Naive thymus-derived CD8-positive, alpha-beta T cell (primary cell): ENCODE results near the gene STAT2. TPM values are rescaled to one million over a fixed set of nuclear protein-coding genes. Genes with fewer than 3 reads are reported as not detected.

Source experiments
- ATAC-seq, 2 donors: fragments of 150-1000 bp; cut with Tn5 transposase in 1 of 2; sonication (Bioruptor Pico), chemical (Tn5 transposase) in 1 of 2; 1 replicate in 1 of 2; 2 replicates in 1 of 2; pipeline ENCODE4 v1.10.0; 2021; ENCODE audit warnings: mild to moderate bottlenecking in 2 of 2, moderate library complexity in 2 of 2
- POLR2A ChIA-PET: fragments of 350-600 bp; sonication (Branson Sonifier 250); formaldehyde crosslinking; loops from one replicate; lab custom pipeline; 2021; ENCODE audit warnings: antibody characterized with exemption; lab: Charles Lee
- DNase-seq, 10 donors: peaks; one replicate each; pipeline versions ENCODE4 v3.0.0 to v3.0.0-alpha.2; 2020 to 2022
- H3K27ac Mint-ChIP-seq, 10 donors: one replicate each; pipeline ENCODE4 v1.8.0; 2020 to 2022; ENCODE audit warnings: mild to moderate bottlenecking in 10 of 10, mixed read lengths in 10 of 10, moderate library complexity in 4 of 10, inconsistent platforms in 1 of 10
- H3K27me3 Mint-ChIP-seq, 5 donors: one replicate each; pipeline ENCODE4 v1.8.0; 2021 to 2022; ENCODE audit warnings: mixed read lengths in 5 of 5
- H3K36me3 Mint-ChIP-seq, 3 donors: one replicate each; pipeline ENCODE4 v1.8.0; 2020 to 2022; ENCODE audit warnings: mixed read lengths in 3 of 3, mild to moderate bottlenecking in 2 of 3, inconsistent platforms in 1 of 3
- H3K4me1 Mint-ChIP-seq, 4 donors: one replicate each; pipeline ENCODE4 v1.8.0; 2021 to 2022; ENCODE audit warnings: mixed read lengths in 4 of 4
- H3K4me3 Mint-ChIP-seq, 10 donors: one replicate each; pipeline ENCODE4 v1.8.0; 2020 to 2022; ENCODE audit warnings: mild to moderate bottlenecking in 10 of 10, mixed read lengths in 10 of 10, moderate library complexity in 6 of 10, inconsistent platforms in 1 of 10
- H3K9me3 Mint-ChIP-seq, 9 donors: one replicate each; pipeline ENCODE4 v1.8.0; 2020 to 2022; ENCODE audit warnings: mixed read lengths in 9 of 9, mild to moderate bottlenecking in 3 of 9, inconsistent platforms in 1 of 9, moderate library complexity in 1 of 9
- polyA plus RNA-seq, 3 donors: library from polyadenylated mRNA; unstranded; fragments of 300-500 nt; fragmentation: Illumina TruSeq; gene quantifications; one replicate each; pipeline ENCODE4 v1.2.3, GENCODE V29; 2021
- total RNA-seq, 8 experiments: library from RNA in 2 of 8; stranded (reverse) in 2 of 8; gene quantifications; one replicate each; pipeline ENCODE4 v1.2.3 and lab custom pipeline; 2021 to 2026

The STAT2 gene
- total and polyA plus RNA-seq, 5 experiments from 2014 or later, result 61.7 to 165 (median 68.1) TPM

DNA sequence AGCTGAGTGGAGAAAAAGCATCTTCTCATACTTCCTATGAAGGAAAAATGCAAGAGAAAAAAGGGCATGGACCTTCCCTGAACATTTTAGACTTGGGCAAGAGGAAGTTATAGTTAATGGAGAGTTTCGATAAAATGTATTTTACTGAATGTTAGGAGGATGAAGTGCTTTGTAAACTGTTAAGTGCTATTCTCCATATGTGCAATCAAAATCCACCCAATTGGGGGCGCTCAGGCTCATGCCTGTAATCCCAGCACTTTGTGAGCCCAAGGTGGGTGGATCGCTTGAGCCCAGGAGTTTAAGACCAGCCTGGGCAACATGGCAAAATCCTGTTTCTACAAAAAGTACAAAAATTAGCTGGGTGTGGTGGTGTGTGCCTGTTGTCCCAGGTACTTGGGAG is 42.2 kb downstream of the STAT2 start:
- Mint-ChIP-seq H3K4me1 (peaks cover 5 to 18% (median 17%) of the 10 kb centered on the region in 4 donors), H3K4me3 (peak overlapping the region in 1 of 10 donors; percentile 48), H3K27me3 (no peaks in the 10 kb centered on the region), H3K9me3 (no peaks in the 10 kb centered on the region), H3K36me3 (peaks cover 0 to 44% (median 0%) of the 10 kb centered on the region in 3 donors), H3K27ac (peak overlapping the region in 5 of 10 donors; percentile 2 to 63 (median 40))
- ATAC-seq, result no peak
- no peak for DNase-seq
- POLR2A ChIA-PET, result interaction anchor here (0.6 to 4.0 kb wide), 4 partner anchors 12 to 41 kb away, joined by 6 to 53 read pairs (median 18); partner anchors contain the start of genes PAN2 and STAT2

DNA sequence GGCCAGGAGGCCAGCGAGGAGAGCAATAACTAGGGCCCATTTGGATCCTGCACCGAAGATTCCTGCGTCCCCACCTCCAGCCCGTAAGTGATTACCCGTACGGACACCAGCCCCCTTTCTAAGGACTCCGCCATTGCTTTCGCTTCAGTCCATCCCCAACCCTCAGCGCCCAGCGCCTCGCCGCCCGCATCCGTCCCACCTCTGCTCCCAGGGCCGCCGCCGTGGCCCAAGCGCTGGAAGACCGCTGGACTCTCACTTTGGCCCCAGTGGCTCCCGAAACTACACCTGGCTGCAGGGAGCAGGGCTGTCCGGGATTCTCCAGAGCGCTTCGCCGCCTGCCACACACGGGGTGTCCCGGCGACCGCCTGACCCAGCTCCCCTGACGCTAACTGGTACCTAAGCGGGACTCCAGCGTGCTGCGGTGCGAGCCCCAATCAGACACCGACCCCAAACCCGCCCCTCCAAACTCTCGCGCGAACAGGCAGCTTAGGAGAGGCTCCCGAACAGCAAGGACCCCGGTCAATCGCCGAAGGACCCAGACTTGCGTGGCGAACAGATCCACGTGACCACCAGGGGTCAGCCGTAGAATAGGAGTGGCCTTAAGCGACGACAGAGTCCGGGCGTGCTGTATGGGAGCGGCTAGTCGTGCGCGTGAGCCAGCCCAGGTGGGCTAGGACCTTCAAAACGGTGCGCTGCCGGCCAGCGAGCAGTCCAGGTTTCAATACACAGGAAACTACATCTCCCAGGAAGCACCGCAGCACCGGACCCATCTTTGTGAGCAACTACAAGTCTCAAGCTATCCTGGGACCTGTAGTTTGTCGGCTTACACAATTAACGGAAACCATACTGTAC is 44.1 kb downstream of the STAT2 start, which contains the start of gene CNPY2:
Gene CNPY2 (minus strand): TSS at position 367 of the 852 bp plus-strand sequence. CDS start 771 bp downstream, outside the sequence.
- Mint-ChIP-seq H3K4me1 (peaks cover 5 to 18% (median 17%) of the 10 kb centered on the region in 4 donors), H3K9me3 (no peaks in the 10 kb centered on the region), H3K4me3 (peak within 1 kb of the TSS; percentile 95 to 100 (median 98)), H3K27ac (peak within 1 kb of the TSS; percentile 96 to 100 (median 98)), H3K36me3 (peaks cover 0 to 43% (median 0%) of the 10 kb centered on the region in 3 donors), H3K27me3 (no peaks in the 10 kb centered on the region)
- POLR2A ChIA-PET, result interaction anchor here (0.7 to 4.0 kb wide), 28 partner anchors 9 to 498 kb away, joined by 3 to 53 read pairs (median 6); partner anchors contain the start of genes ANKRD52, COQ10A, IL23A and MYL6B
- DNase-seq, result peak; percentile 86 to 98 (median 93)
- peak; percentile 92 for ATAC-seq

GRCh38 chr12:56315249-56315621 is 44.7 kb downstream of the STAT2 start:
- no peaks in the 10 kb centered on the region for H3K9me3 Mint-ChIP-seq
- peak overlapping the region; percentile 95 to 100 (median 98) for H3K4me3 Mint-ChIP-seq
- POLR2A ChIA-PET, result interaction anchor here (0.7 to 4.0 kb wide), 25 partner anchors 10 to 342 kb away, joined by 3 to 53 read pairs (median 8); partner anchors contain the start of genes ANKRD52, COQ10A, IL23A and MYL6B
- H3K27me3 Mint-ChIP-seq, result no peaks in the 10 kb centered on the region
- DNase-seq, result peak in 2 of 10 donors; percentile 13 to 20
- ATAC-seq, result peak in 1 of 2 donors; percentile 2
- H3K27ac Mint-ChIP-seq, result peak overlapping the region; percentile 96 to 100 (median 98)
- H3K36me3 Mint-ChIP-seq, result peaks cover 0 to 46% (median 0%) of the 10 kb centered on the region in 3 donors
- peaks cover 5 to 18% (median 17%) of the 10 kb centered on the region in 4 donors for H3K4me1 Mint-ChIP-seq

GRCh38 chr12:56311003-56311402 is 48.9 kb downstream of the STAT2 start:
- no peaks in the 10 kb centered on the region for H3K27me3 Mint-ChIP-seq
- H3K4me1 Mint-ChIP-seq, result peaks cover 7 to 16% (median 15%) of the 10 kb centered on the region in 4 donors
- ATAC-seq (no peak), DNase-seq (no peak)
- H3K9me3 Mint-ChIP-seq, result no peaks in the 10 kb centered on the region
- H3K36me3 Mint-ChIP-seq, result peaks cover 0 to 54% (median 2%) of the 10 kb centered on the region in 3 donors
- H3K4me3 Mint-ChIP-seq, result no peak overlapping the region
- POLR2A ChIA-PET, result interaction anchor here (0.6 kb wide), 1 partner anchor 141 kb away, joined by 3 read pairs; no protein-coding TSS in a partner anchor
- H3K27ac Mint-ChIP-seq, result peak overlapping the region in 2 of 10 donors; percentile 44 to 67

DNA sequence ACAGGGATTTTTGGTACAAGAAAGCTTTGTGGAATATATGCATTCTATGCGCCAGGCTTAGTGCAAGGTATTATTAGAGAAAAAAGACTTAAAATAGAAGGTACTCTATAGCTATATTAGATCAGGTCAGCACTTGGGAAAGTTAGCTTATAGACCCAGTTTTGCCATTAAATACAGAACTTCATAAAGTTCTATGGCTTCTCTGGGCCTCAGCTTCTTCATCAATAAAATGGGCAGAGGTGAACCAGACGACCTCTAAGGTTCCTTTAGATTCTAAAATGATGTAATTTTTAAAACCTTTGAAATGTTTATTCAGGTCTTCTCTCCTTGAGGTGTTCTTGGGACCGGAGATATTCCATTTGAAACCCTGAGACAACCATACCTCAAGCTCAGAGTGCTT is 51.2 kb downstream of the STAT2 start:
- no peaks in the 10 kb centered on the region for H3K27me3 Mint-ChIP-seq
- peak overlapping the region in 1 of 10 donors; percentile 74 for H3K27ac Mint-ChIP-seq
- H3K36me3 Mint-ChIP-seq, result peaks cover 0 to 51% (median 2%) of the 10 kb centered on the region in 3 donors
- no peaks in the 10 kb centered on the region for H3K9me3 Mint-ChIP-seq
- ATAC-seq, result no peak
- no peak overlapping the region for H3K4me3 Mint-ChIP-seq
- peaks cover 0 to 2% (median under 1%) of the 10 kb centered on the region in 4 donors for H3K4me1 Mint-ChIP-seq
- no peak for DNase-seq
- POLR2A ChIA-PET, result interaction anchor here (1.1 to 1.8 kb wide), 4 partner anchors 27 to 140 kb away, joined by 3 to 6 read pairs (median 3); partner anchors contain the start of genes IL23A and TIMELESS

- Mint-ChIP-seq H3K27ac (no peak overlapping the region), H3K27me3 (no peaks in the 10 kb centered on the region), H3K36me3 (peaks cover 0 to 48% (median 2%) of the 10 kb centered on the region in 3 donors), H3K9me3 (no peaks in the 10 kb centered on the region), H3K4me1 (peaks cover under 1 to 5% (median 2%) of the 10 kb centered on the region in 4 donors), H3K4me3 (no peak overlapping the region)
- POLR2A ChIA-PET, result interaction anchor here (0.5 to 1.3 kb wide), 3 partner anchors 31 to 378 kb away, joined by 3 to 4 read pairs (median 3); partner anchors contain the start of gene IL23A
- ATAC-seq (no peak), DNase-seq (no peak)
These were observed 52.5 kb downstream of the STAT2 start for GRCh38 chr12:56307221-56307965.

GRCh38 chr12:56304872-56305590 is 54.9 kb downstream of the STAT2 start:
- DNase-seq (no peak), ATAC-seq (no peak)
- peak overlapping the region in 2 of 10 donors; percentile 8 to 33 for H3K27ac Mint-ChIP-seq
- no peaks in the 10 kb centered on the region for H3K27me3 Mint-ChIP-seq
- no peak overlapping the region for H3K4me3 Mint-ChIP-seq
- POLR2A ChIA-PET, result no interaction called here
- H3K9me3 Mint-ChIP-seq, result no peaks in the 10 kb centered on the region
- peaks cover 0 to 35% (median 2%) of the 10 kb centered on the region in 3 donors for H3K36me3 Mint-ChIP-seq
- peaks cover 15 to 26% (median 21%) of the 10 kb centered on the region in 4 donors for H3K4me1 Mint-ChIP-seq

GRCh38 chr12:56304276-56304675 is 55.6 kb downstream of the STAT2 start:
- DNase-seq, result no peak
- Mint-ChIP-seq H3K27ac (peak overlapping the region in 1 of 10 donors; percentile 29), H3K4me3 (no peak overlapping the region), H3K36me3 (peaks cover 0 to 27% (median 2%) of the 10 kb centered on the region in 3 donors), H3K9me3 (no peaks in the 10 kb centered on the region), H3K4me1 (peaks cover 13 to 32% (median 26%) of the 10 kb centered on the region in 4 donors), H3K27me3 (no peaks in the 10 kb centered on the region)
- POLR2A ChIA-PET, result no interaction called here
- ATAC-seq, result no peak

DNA sequence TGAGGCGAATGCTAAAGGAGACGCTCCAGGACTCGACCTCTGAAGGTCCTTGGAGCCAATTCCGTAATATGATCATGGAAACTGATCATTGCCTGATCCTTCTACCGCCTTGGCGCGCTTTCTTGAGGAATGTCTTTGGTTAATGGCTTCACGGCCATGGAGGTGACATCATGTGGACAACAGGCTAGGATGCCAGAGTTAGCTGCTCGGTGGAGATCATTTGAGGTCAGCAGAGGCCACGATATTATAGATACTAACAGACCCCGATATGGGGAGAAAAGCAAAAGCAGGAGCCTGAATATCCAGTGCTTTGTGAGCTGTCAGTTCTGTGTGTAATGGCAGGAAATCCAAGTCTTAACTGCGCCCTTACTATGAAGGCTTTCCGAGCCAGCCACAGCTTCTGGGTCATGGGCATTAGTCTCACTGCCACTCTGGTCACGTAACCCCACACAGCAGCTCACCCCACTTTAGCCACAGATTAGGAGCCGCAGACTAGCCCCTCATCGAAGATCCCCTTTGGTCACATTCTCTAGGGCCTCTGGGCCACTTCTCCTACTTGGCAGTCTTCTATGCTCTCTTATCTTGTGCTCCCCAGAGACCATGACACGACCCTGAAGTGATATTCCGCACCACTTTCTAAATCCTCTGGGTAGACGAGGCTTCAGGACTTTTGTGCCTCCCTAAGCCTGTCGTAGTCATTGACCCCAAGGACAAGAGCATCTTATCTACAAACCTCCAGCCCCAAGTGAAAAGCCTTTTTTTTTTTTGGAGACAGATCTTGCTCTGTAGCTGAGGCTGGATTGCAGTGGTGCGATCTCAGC is 59.1 kb downstream of the STAT2 start:
- H3K4me3 Mint-ChIP-seq, result peak overlapping the region; percentile 92 to 98 (median 94)
- ATAC-seq (no peak), DNase-seq (no peak)
- H3K4me1 Mint-ChIP-seq, result peaks cover 22 to 66% (median 58%) of the 10 kb centered on the region in 4 donors
- no peaks in the 10 kb centered on the region for H3K27me3 Mint-ChIP-seq
- no peaks in the 10 kb centered on the region for H3K9me3 Mint-ChIP-seq
- H3K27ac Mint-ChIP-seq, result peak overlapping the region; percentile 94 to 99 (median 98)
- POLR2A ChIA-PET, result interaction anchor here (0.7 to 2.1 kb wide), 9 partner anchors 9 to 472 kb away, joined by 3 to 8 read pairs (median 5); partner anchors contain the start of genes ANKRD52, DNAJC14, IL23A and RPL41
- H3K36me3 Mint-ChIP-seq, result peaks cover 0 to 29% (median 0%) of the 10 kb centered on the region in 3 donors

DNA sequence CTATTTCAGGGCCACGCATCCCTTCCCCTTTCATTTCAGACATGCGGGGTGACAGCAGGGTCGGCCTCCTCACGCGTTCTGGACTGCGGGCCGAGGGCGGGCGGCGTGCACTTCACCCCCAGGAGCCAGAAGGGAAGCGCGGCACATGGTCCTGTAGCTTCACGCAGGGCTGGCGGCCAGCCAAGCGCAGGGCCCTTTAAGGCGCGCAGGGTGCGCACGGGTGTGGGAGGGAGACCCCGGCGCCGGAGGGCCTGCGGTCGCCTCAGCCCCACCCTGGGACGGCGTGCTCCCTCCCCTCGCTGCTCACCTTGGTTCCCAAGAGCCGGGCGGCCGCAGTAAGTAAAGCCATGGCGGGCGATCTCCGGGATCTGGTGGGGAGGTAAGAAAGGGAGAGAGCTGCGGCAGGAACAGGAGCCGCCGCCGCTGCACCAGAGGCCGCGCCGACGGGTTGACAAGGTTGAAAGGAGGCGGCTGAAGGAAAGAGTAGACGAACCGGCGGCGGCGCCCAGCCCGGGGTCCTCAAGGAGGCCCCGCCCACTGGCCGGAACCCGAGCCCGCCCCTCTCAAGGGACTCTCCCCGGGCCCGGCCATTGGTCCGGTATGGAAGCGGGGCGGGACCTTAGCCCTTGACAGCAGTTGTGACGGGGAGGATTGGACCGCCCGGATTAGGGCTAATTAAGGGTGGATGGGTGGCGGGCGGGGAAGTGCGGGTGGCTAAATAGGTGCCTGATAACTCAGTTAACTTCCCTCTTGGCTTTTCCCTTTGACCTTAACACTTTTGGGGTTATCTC is 59.9 kb downstream of the STAT2 start, which contains the start of gene CS:
Gene CS (minus strand): TSS at position 478 of the 791 bp plus-strand sequence. CDS start 129 bp downstream, at position 349.
- H3K9me3 Mint-ChIP-seq, result no peaks in the 10 kb centered on the region
- H3K27ac Mint-ChIP-seq, result peak within 1 kb of the TSS; percentile 94 to 99 (median 98)
- H3K36me3 Mint-ChIP-seq, result peaks cover 0 to 28% (median 0%) of the 10 kb centered on the region in 3 donors
- H3K4me1 Mint-ChIP-seq, result peaks cover 22 to 66% (median 59%) of the 10 kb centered on the region in 4 donors
- DNase-seq, result peak; percentile 96 to 99 (median 98)
- no peaks in the 10 kb centered on the region for H3K27me3 Mint-ChIP-seq
- peak; percentile 91 to 93 for ATAC-seq
- peak within 1 kb of the TSS; percentile 92 to 98 (median 94) for H3K4me3 Mint-ChIP-seq
- POLR2A ChIA-PET, result interaction anchor here (0.5 to 2.1 kb wide), 18 partner anchors 9 to 471 kb away, joined by 3 to 8 read pairs (median 4); partner anchors contain the start of genes ANKRD52, ATP5F1B, DNAJC14 and IL23A
